ENCODE data around the gene C15orf62.

The C15orf62 gene

GRCh38 chr15:40807888-40808461 is 38.2 kb downstream of the C15orf62 start:
- no peak for DNase-seq (ENCODE audit: extremely low spot score, insufficient read length, low read depth)
- no peak for FAIRE-seq

GRCh38 chr15:40808861-40809450 is 39.2 kb downstream of the C15orf62 start:
- FAIRE-seq (no peak), DNase-seq (ENCODE audit: extremely low spot score, insufficient read length, low read depth) (no peak)

- FAIRE-seq (no peak), DNase-seq (ENCODE audit: extremely low spot score, insufficient read length, low read depth) (no peak)
Measured at GRCh38 chr15:40812721-40813425, 43.1 kb downstream of the C15orf62 start.

- no peak for FAIRE-seq
Measured at GRCh38 chr15:40815042-40815698, 45.4 kb downstream of the C15orf62 start.

GRCh38 chr15:40819048-40819447 is 49.3 kb downstream of the C15orf62 start:
- no peak for FAIRE-seq
- no peak for DNase-seq (ENCODE audit: extremely low spot score, insufficient read length, low read depth)

More at GRCh38 chr15:40815042-40815698, 45.4 kb downstream of the C15orf62 start:
- no peak for DNase-seq (ENCODE audit: extremely low spot score, insufficient read length, low read depth)

GRCh38 chr15:40821195-40821594 is 51.4 kb downstream of the C15orf62 start:
- FAIRE-seq (no peak), DNase-seq (ENCODE audit: extremely low spot score, insufficient read length, low read depth) (no peak)

All from GM18507 (cell line).